GM10266 (cell line): ENCODE data around the gene ABL1.
A peak's percentile ranks its signal among the peaks of the same experiment; 100 is the strongest.

Experiments
- DNase-seq: peaks from one replicate; pipeline ENCODE4 v3.0.0; 2012; ENCODE audit errors: extremely low spot score
- CTCF ChIP-seq: IDR thresholded peaks from 2 replicates; pipeline ENCODE4 v1.5.1; 2012; ENCODE audit warnings: mild to moderate bottlenecking, low read depth; ENCODE audit not compliant: control insufficient read depth, insufficient read depth; ENCODE audit errors: missing control alignments

ABL1 gene

GRCh38 chr9:130862747-130863146 lies 27.7 kb downstream of the ABL1 start:
- no peak for TF ChIP-seq CTCF
- no peak for DNase-seq

GRCh38 chr9:130864541-130864940 lies 29.5 kb downstream of the ABL1 start:
- no peak for TF ChIP-seq CTCF
- DNase-seq = no peak

- TF ChIP-seq CTCF = no peak
- no peak for DNase-seq
Measured at GRCh38 chr9:130865921-130866320, 30.9 kb downstream of the ABL1 start.

GRCh38 chr9:130866474-130866965 lies 31.5 kb downstream of the ABL1 start:
- DNase-seq = peak; percentile 35
- TF ChIP-seq CTCF = peak; percentile 74

GRCh38 chr9:130867556-130867955 lies 32.5 kb downstream of the ABL1 start:
- DNase-seq = no peak
- no peak for TF ChIP-seq CTCF

GRCh38 chr9:130868230-130868629 lies 33.2 kb downstream of the ABL1 start:
- TF ChIP-seq CTCF = no peak
- DNase-seq = no peak

DNA sequence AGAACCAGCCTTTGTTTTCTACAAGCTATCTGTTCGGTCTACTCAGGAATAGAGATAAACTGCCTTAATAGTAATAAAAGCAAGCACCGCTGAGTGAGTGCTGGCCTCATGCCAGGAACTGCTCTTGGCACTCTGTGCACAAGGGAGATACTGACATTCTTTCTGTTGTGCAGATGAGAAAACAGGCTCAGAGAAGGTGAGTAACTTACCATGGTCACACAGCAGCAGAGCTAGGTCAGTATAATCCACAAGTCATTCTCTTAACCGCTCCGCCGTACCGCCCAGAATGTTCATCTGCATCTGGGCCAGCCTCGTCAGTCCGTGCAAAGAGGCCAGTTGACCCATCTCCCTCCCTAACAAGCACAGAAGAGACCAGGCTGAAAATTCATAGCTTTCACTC lies 34.2 kb downstream of the ABL1 start:
- DNase-seq = no peak
- no peak for TF ChIP-seq CTCF
